Measurements from ENCODE around the gene ZSWIM8.

Gene ZSWIM8

DNA sequence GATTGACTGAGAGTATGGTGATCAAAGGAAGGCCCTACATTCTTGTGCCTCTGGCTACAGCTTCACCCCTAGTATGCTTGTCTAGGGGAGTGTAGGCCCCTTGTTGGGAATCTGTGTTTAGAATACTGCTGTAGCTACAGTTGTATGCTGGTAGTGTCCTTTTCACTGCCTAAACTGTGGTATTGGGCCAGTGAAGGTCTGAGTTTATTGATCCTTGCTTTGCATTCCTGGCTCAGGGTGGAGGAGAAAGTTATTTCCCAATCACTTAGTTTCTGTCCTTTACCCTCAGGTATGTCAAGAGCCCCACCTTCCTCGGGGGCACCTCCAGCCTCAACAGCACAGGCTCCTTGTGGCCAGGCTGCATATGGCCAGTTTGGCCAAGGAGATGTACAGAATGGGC lies 34.6 kb upstream of the ZSWIM8 start:
- TF ChIP-seq, protein P1, sequence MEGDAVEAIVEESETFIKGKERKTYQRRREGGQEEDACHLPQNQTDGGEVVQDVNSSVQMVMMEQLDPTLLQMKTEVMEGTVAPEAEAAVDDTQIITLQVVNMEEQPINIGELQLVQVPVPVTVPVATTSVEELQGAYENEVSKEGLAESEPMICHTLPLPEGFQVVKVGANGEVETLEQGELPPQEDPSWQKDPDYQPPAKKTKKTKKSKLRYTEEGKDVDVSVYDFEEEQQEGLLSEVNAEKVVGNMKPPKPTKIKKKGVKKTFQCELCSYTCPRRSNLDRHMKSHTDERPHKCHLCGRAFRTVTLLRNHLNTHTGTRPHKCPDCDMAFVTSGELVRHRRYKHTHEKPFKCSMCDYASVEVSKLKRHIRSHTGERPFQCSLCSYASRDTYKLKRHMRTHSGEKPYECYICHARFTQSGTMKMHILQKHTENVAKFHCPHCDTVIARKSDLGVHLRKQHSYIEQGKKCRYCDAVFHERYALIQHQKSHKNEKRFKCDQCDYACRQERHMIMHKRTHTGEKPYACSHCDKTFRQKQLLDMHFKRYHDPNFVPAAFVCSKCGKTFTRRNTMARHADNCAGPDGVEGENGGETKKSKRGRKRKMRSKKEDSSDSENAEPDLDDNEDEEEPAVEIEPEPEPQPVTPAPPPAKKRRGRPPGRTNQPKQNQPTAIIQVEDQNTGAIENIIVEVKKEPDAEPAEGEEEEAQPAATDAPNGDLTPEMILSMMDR (IDR thresholded peaks at IDR 0.05), result no peak

DNA sequence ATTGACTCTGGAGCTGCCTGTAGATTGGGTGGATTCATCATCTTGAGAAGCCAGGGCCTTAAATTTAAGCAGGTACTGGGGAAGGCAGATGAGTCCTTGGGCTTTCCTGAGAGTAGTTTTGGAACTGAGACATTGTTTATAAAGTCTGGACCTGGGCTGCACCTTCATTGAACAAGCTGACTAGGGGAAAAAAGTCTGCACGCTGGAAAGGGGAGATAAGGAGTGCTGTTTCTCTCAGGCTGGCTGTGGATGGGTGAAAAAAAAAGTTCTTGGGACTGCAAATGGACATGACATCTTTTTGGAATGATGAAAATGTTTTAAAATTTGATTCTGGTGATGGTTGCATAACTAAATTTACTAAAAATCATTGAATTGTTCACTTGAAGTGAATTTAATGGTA lies 29.2 kb upstream of the ZSWIM8 start:
- TF ChIP-seq, protein P1 (IDR thresholded peaks at IDR 0.05), result no peak

DNA sequence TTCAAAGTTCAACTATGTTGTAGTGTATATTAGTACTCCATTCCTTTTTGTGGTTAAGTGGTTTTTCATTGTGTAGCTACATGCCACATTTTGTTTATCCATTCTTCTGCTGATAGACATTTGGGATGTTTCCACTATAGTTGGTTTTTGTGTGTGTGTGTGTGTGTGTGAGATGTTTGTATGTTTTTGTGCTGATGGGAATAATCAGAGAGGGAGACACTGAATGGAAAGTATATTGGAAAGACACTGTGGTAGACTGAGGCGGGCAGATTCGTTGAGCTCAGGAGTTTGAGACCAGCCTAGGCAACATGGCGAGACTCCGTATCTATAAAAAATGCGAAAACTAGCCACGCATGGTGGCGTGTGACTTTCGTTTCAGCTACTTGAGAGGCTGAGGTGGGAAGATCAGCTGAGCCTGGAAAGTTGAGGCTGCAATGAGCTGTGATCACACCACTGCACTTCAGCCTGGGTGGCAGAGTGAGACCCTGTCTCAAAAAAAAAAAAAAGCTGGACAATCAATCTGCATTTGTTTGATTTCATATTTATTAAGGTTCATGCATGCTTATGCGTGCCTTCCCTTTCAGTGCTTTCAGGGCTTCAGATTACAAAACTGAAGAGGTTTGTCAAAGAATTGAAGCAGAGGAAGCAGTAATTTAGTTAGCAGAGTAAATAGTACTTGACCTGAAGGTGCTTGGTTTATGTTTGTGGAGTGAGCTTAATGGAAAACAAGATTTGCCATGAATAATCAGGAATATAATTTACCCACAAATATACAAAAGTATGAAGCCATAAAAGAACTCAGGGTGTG lies 26.5 kb upstream of the ZSWIM8 start:
- TF ChIP-seq, protein P1 (IDR thresholded peaks at IDR 0.05), result no peak

DNA sequence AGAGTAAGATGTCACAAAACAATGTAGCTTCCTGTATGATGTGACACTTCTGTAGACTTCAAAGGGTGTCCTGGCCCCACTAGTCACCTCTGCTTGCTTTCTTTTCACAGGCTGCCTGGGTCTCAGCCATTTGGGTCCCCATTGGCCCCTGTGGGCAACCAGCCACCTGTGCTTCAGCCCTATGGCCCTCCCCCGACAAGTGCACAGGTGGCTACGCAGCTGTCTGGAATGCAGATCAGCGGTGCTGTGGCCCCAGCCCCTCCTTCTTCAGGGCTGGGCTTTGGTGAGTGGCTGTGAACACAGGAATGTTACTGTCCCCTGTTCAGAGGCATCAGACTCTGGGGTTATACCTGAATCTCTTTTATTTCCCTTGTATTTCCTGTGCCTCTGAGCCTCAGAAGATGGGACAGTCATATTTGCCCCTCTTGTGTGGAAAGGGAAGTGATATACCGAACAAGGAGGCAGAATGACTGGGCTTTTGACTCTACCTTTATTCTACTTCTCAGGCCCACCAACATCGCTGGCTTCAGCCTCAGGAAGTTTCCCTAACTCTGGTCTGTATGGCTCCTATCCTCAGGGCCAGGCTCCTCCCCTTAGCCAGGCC lies 25.8 kb upstream of the ZSWIM8 start:
- TF ChIP-seq, protein P1 (IDR thresholded peaks at IDR 0.05), result no peak

GRCh38 chr10:73761781-73762180 lies 23.6 kb upstream of the ZSWIM8 start:
- TF ChIP-seq, protein P1 (IDR thresholded peaks at IDR 0.05), result no peak

DNA sequence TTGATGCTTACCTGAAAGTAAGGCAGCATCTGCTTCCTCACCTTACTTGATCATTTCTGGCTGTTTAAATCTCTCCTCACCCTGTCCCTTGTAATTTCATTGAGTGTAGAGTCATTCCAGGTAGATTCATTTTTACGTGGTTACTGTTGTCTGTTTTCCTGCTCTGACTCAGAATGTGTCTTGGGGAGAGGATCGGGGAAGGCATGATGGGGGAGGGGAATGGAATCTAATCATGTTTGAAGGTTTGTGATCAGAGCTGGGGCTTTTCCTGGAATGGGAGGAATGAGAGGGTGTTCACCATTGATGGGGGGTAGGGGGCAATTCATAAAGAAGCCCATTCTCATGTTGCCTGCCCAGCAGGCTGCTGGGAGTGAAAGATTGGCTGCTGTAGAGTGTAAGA lies 22.5 kb upstream of the ZSWIM8 start:
- TF ChIP-seq, protein P1 (IDR thresholded peaks at IDR 0.05), result no peak

- TF ChIP-seq, protein P1 (IDR thresholded peaks at IDR 0.05), result no peak
Measured at GRCh38 chr10:73763343-73763742, 22.1 kb upstream of the ZSWIM8 start.

All from LNCAP (cell line).